HG03097 (cell line): ENCODE results near the gene APP.
"Not testable (repeated sequence)": the region's sequence is repeated elsewhere in the genome, so short reads cannot be mapped to it uniquely, and the experiment has no call there.

ENCODE experiments used
- ATAC-seq: cut with Tn5 transposase; IDR thresholded peaks from one replicate; pipeline ENCODE4 v1.9.1; 2021; ENCODE audit not compliant: unreplicated experiment, low FRiP score

Gene APP

GRCh38 chr21:26036916-26037315 is 133.7 kb downstream of the APP start:
- ATAC-seq = no peak

DNA sequence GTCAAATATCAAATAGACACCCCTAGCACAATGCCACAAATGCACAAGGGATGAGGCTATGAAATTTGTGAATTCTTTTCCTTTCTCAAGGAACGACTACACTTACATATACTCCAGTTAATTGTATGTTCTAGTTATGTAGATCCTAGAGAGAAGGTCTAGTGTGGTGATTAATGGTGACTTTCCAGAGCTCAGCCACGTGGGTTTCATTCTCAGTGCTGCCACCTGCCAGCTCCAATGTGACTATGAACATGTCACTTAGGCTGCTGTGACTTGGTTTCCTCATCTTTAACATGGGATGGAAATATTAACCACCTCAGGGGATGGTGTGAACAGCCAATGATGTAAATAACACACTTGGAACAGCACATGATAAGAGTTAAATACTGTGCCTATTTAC is 138.3 kb downstream of the APP start:
- no peak for ATAC-seq

DNA sequence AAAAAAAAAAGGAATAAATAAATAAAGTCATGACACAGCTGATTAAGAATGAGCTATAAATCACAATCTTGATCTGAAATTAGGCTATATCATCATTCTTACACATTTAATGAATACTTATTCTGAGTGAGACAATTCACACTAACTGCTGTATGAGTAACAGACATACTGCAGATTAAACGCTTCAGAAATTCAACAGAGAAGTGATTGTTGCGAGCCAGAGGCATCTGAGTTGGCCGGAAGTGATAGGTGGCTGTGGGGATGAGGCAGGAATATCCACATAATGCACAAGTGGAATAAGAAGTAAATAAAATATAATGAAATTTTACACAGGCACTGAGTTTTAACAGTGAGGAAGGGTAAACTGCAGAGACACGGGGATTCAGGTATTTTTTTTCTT is 142.4 kb downstream of the APP start:
- no peak for ATAC-seq

DNA sequence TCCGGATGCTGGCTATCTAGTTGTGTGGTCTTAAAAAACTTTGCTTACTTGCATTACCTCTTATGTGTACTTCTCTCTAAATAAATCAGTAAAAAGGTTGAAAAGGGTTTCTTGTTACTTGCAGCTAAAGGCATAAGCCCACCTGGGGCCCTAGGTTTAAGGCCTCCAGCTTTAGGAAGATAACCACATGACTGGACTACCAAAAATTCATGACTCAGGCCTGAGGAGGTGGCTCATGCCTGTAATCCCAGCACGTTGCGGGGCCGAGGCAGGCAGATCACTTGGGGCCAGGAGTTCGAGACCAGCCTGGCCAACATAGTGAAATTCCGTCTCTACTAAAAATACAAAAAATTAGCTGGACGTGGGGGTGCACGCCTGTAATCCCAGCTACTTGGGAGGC is 142.9 kb downstream of the APP start:
- no peak for ATAC-seq

DNA sequence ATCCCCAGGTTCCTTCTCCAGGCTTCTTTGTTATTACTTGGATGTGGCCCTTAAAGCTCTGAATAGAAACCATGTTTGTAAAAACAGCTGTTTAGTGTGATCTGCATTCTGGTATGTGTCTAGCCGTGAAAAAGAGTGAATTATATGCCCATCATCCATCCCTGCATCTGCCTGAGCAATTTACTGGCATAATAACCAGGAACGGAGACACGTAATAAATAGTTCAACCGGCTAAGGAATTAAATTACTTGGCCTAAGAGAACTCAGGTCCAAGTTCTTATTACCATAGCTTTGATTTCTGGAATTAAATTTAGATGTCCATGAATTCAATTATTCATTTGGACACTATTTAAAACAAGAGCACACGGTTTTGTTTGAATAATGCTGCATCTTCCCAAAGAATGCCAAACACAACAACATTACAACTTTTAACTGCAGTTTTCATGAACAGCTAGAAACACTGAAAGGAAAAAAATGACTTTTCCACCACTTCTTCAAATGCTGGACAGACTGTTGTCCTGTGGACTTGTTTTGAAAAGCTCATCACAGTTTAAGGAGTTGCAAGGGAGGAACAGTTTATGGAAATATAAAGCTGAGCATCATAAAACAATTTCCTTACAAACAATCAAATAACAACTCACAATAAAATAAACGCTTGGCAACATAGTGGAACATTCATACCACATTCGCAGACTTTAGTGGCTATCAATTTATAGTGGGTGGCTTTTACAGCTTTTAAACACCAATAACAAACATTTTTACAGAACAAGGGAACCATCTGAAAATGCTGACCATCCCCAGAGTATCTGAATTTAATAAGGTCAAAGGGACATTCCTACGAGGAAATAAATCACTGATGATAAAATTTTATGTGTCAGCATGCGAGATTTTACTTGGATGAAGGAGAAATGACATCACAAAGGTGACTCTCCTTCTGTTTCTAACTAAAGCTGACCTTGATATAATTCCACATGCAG is 144.7 kb downstream of the APP start:
- ATAC-seq = no peak

DNA sequence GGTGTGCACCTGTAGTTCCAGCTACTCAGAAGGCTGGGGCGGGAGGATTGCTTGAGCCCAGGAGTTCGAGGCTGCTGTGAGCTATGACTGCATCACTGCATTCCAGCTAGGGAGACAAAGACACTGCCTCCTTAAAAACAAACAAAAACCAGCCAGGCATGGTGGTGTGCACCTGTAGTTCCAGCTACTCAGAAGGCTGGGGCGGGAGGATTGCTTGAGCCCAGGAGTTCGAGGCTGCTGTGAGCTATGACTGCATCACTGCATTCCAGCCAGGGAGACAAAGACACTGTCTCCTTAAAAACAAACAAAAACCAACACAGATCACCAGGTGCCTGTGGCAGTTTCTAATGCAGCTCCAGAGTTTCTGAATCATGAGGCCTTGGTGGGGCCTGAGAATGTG is 147.2 kb downstream of the APP start:
- ATAC-seq = not testable (repeated sequence)

DNA sequence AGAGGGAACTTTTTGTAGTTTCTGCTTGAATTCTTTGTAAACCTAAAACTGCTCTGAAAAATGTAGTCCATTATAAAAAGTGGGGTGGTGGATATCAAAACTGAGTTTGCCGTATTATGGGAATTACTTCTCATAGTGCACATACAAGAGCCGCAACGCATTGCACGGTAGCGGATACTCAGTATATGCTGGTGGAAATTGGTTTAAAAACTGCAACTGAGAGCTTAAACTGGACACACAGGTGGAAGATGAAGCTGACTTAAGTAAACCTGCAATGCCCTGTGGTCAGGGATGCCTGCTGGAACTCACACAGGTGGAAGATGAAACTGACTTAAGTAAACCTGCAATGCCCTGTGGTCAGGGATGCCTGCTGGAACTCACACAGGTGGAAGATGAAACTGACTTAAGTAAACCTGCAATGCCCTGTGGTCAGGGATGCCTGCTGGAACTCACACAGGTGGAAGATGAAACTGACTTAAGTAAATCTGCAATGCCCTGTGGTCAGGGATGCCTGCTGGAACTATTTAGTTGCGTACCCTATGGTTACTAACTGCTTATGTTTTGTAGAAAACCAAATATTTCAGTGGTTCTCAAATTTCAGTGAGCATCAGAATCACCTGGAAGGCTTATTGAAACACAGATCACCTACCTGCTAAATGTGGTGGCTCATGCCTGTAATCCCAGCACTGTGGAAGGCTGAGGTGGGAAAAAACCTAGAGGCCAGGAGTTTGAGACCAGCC is 147.8 kb downstream of the APP start:
- ATAC-seq = not testable (repeated sequence)

GRCh38 chr21:26020510-26020909 is 150.1 kb downstream of the APP start:
- no peak for ATAC-seq

- no peak for ATAC-seq
Observed at GRCh38 chr21:26020081-26020480, 150.5 kb downstream of the APP start.

GRCh38 chr21:26019236-26019635 is 151.3 kb downstream of the APP start:
- ATAC-seq = no peak

GRCh38 chr21:26013970-26014369 is 156.6 kb downstream of the APP start:
- no peak for ATAC-seq

DNA sequence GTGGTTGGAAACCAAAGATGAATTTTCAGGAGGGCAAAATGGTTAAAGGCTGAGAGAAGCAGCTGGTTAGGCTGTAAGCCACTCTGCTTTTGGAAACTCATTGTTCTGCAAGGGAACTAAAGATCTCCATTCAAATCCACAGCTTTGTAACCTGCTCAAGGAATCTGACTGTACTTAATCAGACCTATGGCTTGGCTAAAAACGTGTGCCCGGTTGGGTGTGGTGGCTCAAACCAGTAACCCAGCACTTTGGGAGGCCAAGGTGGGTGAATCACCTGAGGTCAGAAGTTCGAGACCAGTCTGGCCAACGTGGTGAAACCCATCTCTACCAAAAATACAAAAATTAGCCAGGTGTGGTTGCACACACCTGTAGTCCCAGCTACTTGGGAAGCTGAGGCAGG is 158.1 kb downstream of the APP start:
- ATAC-seq = not testable (repeated sequence)

GRCh38 chr21:26011292-26011940 is 159.2 kb downstream of the APP start:
- ATAC-seq = no peak

- no peak for ATAC-seq
Observed at GRCh38 chr21:26007951-26008498, 162.5 kb downstream of the APP start.

GRCh38 chr21:26005464-26005863 is 165.1 kb downstream of the APP start:
- no peak for ATAC-seq

DNA sequence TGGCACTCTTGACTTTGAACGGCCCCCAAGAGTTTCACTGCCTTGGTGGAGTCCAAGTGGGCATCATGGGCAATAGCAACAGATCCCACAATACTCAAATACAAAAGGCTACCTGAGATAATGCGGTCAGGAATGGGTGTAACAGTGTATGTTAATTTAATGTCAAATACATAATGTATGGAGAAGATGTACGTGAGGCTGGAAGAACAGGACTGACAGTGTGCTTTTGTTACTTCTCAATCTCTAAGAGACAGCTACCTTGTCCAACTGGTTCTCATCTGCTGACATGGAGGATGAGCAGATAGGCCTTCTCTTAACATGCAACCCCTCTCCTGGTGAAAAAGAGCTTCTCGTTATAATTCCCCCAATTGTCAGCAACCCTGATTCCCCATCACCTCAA is 167.2 kb downstream of the APP start:
- ATAC-seq = no peak

GRCh38 chr21:26001356-26001755 is 169.2 kb downstream of the APP start:
- ATAC-seq = no peak

DNA sequence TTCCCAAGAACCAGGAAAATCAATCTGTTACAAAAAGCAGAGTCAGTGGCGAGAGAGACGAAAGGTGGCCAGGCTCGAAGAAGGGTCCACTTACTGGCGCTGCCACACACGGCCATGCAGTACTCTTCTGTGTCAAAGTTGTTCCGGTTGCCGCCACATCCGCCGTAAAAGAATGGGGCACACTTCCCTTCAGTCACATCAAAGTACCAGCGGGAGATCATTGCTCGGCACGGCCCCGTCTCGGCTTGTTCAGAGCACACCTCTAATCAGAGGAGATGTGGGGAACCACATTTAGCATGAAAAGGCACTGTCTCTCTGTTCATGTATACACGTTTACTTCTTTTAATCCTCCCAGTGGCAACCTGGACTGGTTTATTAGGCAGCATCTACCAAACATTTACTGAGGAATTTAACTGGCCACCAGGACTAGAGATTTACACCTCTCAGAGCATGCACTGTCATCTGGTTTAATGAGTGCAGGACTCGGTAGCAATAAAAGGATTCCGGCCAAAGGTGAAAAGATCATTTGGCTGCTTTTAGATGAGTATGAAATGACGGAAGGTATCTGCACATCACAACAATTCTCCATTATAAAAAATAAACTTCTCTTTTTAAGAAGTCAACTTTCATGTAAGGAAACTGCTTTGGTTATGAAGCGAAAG is 170.5 kb downstream of the APP start:
- no peak for ATAC-seq

DNA sequence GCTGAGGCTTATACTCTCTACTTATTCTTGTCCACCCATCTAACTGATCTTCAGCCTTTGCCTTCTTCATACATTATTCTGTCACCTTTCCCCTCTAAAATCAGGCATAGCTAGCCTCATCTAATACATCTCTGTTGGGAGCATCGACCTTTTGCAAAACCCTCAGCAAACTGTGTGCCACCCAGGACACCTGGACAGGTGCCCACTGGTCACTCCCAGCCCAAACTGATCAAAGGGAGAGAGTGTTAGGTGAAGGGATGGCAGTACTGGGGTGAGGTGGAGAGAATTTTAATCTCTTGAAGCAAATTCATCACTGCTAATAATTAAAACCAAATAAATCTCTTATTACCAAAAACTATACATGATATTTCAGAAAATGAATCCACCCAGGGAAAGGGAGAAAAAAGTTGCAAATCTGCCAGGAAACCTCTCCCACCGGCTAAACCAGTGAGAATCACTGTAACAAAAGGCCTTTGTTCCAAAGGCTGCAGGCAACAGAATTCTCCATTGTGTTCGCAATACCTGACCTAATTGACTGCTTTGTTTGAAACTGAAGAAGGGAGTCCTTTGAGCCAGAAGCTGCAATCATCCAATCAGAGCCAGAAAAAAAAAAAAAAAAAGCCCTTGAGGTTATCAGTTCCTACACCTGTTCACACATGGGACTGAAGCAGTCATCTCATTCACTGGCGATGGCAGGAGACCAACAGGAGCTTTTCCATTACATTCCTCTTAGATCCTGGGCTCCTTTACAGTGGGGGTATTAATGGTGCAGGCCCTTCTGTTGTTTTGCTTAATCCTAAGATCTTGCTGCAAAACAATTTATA is 172.6 kb downstream of the APP start:
- no peak for ATAC-seq

GRCh38 chr21:25995278-25995677 is 175.3 kb downstream of the APP start:
- no peak for ATAC-seq
